Measurements from ENCODE around the gene TMA7B.

The TMA7B gene

GRCh38 chr22:39955675-39956074, 4.5 kb upstream of the TMA7B start:
- no peak for DNase-seq

- DNase-seq, result no peak
Measured at GRCh38 chr22:39956932-39957664, 3.1 kb upstream of the TMA7B start.

- DNase-seq, result no peak
Measured at GRCh38 chr22:39958009-39958711, 2.0 kb upstream of the TMA7B start.

GRCh38 chr22:39958949-39959639, 1.1 kb upstream of the TMA7B start:
- no peak for DNase-seq

- peak; percentile 95 for DNase-seq
Measured at GRCh38 chr22:39960791-39961746, 872 bp downstream of the TMA7B start.

GRCh38 chr22:39962071-39962470, 1.9 kb downstream of the TMA7B start:
- no peak for DNase-seq

GRCh38 chr22:39965748-39966147, 5.6 kb downstream of the TMA7B start:
- DNase-seq, result no peak

- DNase-seq, result no peak
Measured at GRCh38 chr22:39966470-39966869, 6.3 kb downstream of the TMA7B start.

GRCh38 chr22:39967103-39967829, 7.1 kb downstream of the TMA7B start:
- DNase-seq, result peak; percentile 10

- no peak for DNase-seq
Measured at GRCh38 chr22:39967996-39968972, 8.1 kb downstream of the TMA7B start.

GRCh38 chr22:39970742-39971141, 10.5 kb downstream of the TMA7B start:
- DNase-seq, result no peak

GRCh38 chr22:39972641-39973040, 12.4 kb downstream of the TMA7B start:
- DNase-seq, result no peak

- DNase-seq, result no peak
Measured at GRCh38 chr22:39973656-39974055, 13.5 kb downstream of the TMA7B start.

GRCh38 chr22:39974065-39974464, 13.9 kb downstream of the TMA7B start:
- DNase-seq, result no peak

- no peak for DNase-seq
Measured at GRCh38 chr22:39979048-39979447, 18.9 kb downstream of the TMA7B start.

- no peak for DNase-seq
Measured at GRCh38 chr22:39979458-39979857, 19.3 kb downstream of the TMA7B start.

GRCh38 chr22:39980596-39980995, 20.4 kb downstream of the TMA7B start:
- DNase-seq, result no peak

- DNase-seq, result no peak
Measured at GRCh38 chr22:39983346-39983745, 23.1 kb downstream of the TMA7B start.

GRCh38 chr22:39984006-39984405, 23.8 kb downstream of the TMA7B start:
- DNase-seq, result no peak

- DNase-seq, result no peak
Measured at GRCh38 chr22:39984746-39985145, 24.5 kb downstream of the TMA7B start.
